GM13976 (cell line): ENCODE measurements around the gene GRIK2.

Experiments
- DNase-seq: peaks from one replicate; pipeline ENCODE4 v3.0.0; 2012; ENCODE audit warnings: low spot score
- in situ Hi-C: fragments of 300-500 bp; cut with MboI; formaldehyde crosslinking; loops from one replicate; pipeline ENCODE4 v1.12.0; 2022; ENCODE audit warnings: low sequenced_read_pairs, mixed read lengths, inconsistent platforms; ENCODE audit not compliant: unreplicated experiment
- TF ChIP-seq, protein P1 (sequence below): IDR thresholded peaks from 2 replicates; pipeline ENCODE4 v1.5.1; 2012; ENCODE audit warnings: borderline replicate concordance, mild to moderate bottlenecking; ENCODE audit not compliant: insufficient read depth; ENCODE audit errors: extremely low read depth, missing control alignments, control extremely low read depth

The GRIK2 gene

GRCh38 chr6:101400326-101401135, 7.0 kb downstream of the GRIK2 start:
- no peak for DNase-seq
- TF ChIP-seq, protein P1, sequence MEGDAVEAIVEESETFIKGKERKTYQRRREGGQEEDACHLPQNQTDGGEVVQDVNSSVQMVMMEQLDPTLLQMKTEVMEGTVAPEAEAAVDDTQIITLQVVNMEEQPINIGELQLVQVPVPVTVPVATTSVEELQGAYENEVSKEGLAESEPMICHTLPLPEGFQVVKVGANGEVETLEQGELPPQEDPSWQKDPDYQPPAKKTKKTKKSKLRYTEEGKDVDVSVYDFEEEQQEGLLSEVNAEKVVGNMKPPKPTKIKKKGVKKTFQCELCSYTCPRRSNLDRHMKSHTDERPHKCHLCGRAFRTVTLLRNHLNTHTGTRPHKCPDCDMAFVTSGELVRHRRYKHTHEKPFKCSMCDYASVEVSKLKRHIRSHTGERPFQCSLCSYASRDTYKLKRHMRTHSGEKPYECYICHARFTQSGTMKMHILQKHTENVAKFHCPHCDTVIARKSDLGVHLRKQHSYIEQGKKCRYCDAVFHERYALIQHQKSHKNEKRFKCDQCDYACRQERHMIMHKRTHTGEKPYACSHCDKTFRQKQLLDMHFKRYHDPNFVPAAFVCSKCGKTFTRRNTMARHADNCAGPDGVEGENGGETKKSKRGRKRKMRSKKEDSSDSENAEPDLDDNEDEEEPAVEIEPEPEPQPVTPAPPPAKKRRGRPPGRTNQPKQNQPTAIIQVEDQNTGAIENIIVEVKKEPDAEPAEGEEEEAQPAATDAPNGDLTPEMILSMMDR = no peak
- in situ Hi-C loops = no loop called here

DNA sequence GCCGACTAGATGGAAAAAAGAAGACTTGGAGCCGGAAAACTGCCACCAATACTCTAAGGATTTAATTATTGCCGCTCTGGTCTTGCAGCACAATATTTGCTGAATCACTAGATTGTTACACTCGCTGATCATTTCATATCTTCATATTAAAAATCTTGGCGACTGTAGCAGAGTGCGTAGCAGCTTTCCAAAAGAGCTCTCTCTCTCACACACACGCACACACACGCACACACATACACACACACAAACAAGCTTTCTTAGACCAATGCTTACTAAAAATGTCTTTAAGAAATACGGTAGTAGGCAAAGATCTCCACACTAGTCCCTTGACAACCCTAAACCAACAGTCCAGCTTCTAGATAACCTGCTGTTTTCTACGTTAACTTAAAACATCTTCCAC, 7.7 kb downstream of the GRIK2 start:
- no peak for DNase-seq
- in situ Hi-C loops = no loop called here
- TF ChIP-seq, protein P1 = no peak

GRCh38 chr6:101401792-101402621, 8.5 kb downstream of the GRIK2 start:
- TF ChIP-seq, protein P1 = no peak
- in situ Hi-C loops = no loop called here
- no peak for DNase-seq

DNA sequence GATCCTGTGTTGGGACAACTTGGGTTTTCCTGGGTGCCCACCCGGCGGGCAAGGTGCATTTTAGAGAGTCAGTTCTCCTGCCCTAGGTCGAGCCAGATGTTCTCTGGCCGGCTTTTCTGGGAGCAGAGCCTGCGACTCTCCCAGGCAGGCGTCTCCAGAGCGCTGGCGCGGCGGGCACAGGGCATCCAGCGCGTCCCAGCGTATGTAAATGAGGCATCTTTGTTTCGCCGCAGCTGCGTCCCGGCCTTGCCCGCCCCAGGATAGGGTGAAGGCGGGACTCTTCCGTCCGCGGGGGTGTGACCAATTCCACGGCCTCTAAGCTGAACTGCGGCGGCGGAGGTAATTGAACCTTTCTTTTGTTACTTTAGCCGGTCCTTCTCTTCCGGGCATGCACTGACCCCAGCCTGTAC, 9.1 kb downstream of the GRIK2 start:
- in situ Hi-C loops = no loop called here
- no peak for DNase-seq

DNA sequence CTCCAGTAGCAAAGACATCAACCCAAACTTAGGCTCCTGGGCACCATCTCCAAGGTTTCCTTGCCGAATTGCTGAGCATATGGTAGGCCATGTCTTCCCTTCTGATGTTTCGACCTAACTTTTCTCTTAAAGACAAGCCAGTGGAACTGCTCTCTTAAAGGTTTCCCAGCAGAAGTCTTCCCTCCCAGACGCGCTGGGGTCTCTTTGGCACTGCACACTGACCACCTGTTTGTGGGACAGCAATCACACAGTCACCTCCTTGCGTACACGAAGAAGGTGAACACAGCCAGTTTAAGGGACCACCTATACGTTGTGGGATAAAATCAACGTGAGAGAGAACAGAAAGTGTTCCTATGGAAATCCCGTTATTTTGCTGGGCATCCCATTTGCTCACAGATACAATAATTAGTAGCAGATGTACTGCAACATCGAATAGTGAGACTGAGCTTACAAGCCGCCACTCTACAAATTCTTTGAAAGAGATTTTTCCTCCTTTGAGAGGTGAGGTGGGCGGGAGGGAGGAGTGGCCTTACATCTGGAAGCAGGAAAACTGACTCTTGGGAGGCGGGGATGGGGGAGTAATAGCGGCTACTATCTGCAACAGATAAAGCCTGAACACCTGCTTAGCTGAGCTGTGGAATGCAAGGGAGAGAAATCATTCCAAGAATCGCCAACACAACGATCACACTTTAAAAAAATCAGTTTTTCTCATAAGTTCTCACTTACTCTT, 9.9 kb downstream of the GRIK2 start:
- DNase-seq = no peak
- in situ Hi-C loops = no loop called here
- TF ChIP-seq, protein P1 = no peak

More for the DNA sequence above, 9.1 kb downstream of the GRIK2 start:
- TF ChIP-seq, protein P1 = no peak

DNA sequence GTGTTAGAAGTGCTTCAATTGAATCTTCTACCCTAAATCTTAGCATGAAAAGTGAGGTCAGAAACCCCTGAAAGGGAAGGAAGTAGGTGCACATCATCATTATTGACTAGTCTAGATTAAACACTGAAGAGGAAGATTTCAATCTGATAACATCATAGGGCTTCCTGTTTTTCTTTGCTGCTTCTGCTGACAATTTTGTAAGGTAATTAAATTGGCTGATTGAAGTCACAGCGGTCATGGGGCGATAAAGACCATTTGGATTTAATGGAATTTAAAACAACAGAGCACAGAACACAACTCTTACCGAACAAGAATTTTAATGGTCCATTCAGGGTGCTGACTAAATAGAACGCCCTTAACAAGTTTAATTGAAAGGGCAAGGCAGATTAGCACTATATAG, 11.3 kb downstream of the GRIK2 start:
- in situ Hi-C loops = no loop called here
- TF ChIP-seq, protein P1 = no peak
- no peak for DNase-seq
